GM23338 (cell line): ENCODE data around the gene FUT8.

Experiments
- EZH2 ChIP-seq: fragments of 200-600 bp; sonication (generic); IDR thresholded peaks from one replicate; pipeline ENCODE4 v1.8.0; 2017; ENCODE audit warnings: antibody characterized with exemption, mild to moderate bottlenecking, low read depth; ENCODE audit not compliant: unreplicated experiment
- EZH2phosphoT487 ChIP-seq: fragments of 200-600 bp; sonication (generic); IDR thresholded peaks from one replicate; pipeline ENCODE4 v1.8.1; 2018; ENCODE audit warnings: antibody characterized with exemption; ENCODE audit not compliant: unreplicated experiment
- JUNB ChIP-seq: IDR thresholded peaks from one replicate; pipeline ENCODE4 v1.6.1; 2016; ENCODE audit warnings: antibody characterized with exemption; ENCODE audit not compliant: unreplicated experiment
- POLR2AphosphoS5 ChIP-seq: IDR thresholded peaks from 2 replicates; pipeline ENCODE4 v1.6.1; 2016; ENCODE audit warnings: antibody characterized with exemption, low read depth
- TF ChIP-seq, protein P1 (sequence below), 2 experiments: fragments of 200-600 bp in 1 of 2; sonication (generic) in 1 of 2; conservative IDR thresholded peaks; 2 replicates each; pipeline versions ENCODE4 v1.5.1 to v1.6.1; 2016 to 2017; ENCODE audit warnings: antibody characterized with exemption in 2 of 2, low read depth in 2 of 2, mild to moderate bottlenecking in 2 of 2, moderate library complexity in 1 of 2
- TF ChIP-seq, protein P2 (sequence below): IDR thresholded peaks from one replicate; pipeline ENCODE4 v1.6.1; 2018; ENCODE audit warnings: antibody characterized with exemption; ENCODE audit not compliant: unreplicated experiment

DNA sequence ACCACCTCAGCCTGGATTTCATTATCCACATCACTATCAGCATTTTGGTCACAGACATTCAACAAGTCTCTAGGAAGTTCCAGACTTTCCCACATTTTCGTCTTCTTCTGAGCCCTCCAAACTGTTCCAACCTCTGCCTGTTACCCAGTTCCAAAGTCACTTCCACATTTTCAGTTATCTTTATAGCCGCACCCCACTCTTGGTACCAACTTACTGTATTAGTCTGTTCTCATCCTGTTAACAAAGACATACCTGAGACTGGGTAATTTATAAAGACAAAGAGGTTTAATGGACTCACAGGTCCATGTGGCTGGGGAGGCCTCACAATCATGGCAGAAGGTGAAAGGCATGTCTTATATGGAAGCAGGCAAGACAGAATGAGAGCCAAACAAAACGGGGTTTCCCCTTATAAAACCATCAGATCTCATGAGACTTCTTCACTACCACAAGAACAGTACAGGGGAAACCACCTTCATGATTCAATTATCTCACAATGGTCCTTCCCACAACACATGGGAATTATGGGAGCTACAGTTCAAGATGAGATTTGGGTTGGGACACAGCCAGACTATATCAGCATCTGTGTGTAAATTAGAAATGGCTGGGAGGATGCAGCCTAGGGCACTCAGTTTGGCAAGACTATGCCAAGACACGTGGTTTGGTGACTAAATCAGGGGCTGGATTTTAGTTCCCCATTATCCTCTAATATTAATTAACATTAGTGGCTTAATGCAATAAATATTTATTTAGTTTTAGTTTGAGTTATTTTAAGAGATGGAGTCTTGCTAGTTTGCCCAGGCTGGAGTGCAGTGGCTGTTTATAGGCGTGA, 16.2 kb upstream of the FUT8 start:
- no peak for TF ChIP-seq EZH2phosphoT487
- TF ChIP-seq, protein P1, sequence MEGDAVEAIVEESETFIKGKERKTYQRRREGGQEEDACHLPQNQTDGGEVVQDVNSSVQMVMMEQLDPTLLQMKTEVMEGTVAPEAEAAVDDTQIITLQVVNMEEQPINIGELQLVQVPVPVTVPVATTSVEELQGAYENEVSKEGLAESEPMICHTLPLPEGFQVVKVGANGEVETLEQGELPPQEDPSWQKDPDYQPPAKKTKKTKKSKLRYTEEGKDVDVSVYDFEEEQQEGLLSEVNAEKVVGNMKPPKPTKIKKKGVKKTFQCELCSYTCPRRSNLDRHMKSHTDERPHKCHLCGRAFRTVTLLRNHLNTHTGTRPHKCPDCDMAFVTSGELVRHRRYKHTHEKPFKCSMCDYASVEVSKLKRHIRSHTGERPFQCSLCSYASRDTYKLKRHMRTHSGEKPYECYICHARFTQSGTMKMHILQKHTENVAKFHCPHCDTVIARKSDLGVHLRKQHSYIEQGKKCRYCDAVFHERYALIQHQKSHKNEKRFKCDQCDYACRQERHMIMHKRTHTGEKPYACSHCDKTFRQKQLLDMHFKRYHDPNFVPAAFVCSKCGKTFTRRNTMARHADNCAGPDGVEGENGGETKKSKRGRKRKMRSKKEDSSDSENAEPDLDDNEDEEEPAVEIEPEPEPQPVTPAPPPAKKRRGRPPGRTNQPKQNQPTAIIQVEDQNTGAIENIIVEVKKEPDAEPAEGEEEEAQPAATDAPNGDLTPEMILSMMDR (conservative IDR thresholded peaks at IDR 0.05; ENCODE audit: low read depth in 2 of 2) = no peak
- no peak for TF ChIP-seq POLR2AphosphoS5
- no peak for TF ChIP-seq EZH2
- TF ChIP-seq, protein P2, sequence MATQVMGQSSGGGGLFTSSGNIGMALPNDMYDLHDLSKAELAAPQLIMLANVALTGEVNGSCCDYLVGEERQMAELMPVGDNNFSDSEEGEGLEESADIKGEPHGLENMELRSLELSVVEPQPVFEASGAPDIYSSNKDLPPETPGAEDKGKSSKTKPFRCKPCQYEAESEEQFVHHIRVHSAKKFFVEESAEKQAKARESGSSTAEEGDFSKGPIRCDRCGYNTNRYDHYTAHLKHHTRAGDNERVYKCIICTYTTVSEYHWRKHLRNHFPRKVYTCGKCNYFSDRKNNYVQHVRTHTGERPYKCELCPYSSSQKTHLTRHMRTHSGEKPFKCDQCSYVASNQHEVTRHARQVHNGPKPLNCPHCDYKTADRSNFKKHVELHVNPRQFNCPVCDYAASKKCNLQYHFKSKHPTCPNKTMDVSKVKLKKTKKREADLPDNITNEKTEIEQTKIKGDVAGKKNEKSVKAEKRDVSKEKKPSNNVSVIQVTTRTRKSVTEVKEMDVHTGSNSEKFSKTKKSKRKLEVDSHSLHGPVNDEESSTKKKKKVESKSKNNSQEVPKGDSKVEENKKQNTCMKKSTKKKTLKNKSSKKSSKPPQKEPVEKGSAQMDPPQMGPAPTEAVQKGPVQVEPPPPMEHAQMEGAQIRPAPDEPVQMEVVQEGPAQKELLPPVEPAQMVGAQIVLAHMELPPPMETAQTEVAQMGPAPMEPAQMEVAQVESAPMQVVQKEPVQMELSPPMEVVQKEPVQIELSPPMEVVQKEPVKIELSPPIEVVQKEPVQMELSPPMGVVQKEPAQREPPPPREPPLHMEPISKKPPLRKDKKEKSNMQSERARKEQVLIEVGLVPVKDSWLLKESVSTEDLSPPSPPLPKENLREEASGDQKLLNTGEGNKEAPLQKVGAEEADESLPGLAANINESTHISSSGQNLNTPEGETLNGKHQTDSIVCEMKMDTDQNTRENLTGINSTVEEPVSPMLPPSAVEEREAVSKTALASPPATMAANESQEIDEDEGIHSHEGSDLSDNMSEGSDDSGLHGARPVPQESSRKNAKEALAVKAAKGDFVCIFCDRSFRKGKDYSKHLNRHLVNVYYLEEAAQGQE = no peak
- TF ChIP-seq JUNB = no peak
